AG09309 (cell line): ENCODE data around the gene NFATC2.

Source experiments
- DNase-seq: peaks from one replicate; pipeline ENCODE4 v3.0.0-alpha.2; 2010; ENCODE audit warnings: low read depth
- H3K4me3 ChIP-seq: 2 replicates; pipeline ENCODE4 v1.5.1; 2011; ENCODE audit warnings: mild to moderate bottlenecking, low read depth, low read length, moderate library complexity; ENCODE audit not compliant: control insufficient read depth
- CTCF ChIP-seq: IDR thresholded peaks from 2 replicates; pipeline ENCODE4 v1.5.1; 2011; ENCODE audit warnings: mild to moderate bottlenecking, low read depth, low read length, inconsistent platforms; ENCODE audit not compliant: insufficient read depth, control insufficient read depth; ENCODE audit errors: missing control alignments

Gene NFATC2

DNA sequence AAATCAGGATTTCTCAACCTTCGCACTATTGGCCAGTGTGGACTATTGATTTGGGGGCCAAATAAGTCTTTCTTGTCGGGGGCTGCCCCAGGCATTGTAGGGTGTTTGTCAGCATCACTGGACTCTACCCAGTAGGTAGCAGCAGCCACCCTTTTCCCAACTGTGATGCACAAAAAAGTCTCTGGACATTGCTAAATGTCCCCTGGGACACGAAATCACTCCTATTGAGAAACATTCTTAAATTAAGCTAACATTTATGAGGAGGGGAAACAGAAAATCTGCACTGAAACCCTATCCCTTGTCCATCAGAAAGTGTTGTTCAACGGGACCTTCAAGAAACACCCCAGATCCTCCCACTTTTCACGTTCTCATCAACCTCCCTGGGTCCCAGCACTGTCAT lies 54.2 kb downstream of the NFATC2 start:
- DNase-seq, result no peak
- H3K4me3 ChIP-seq, result no peak overlapping the region
- TF ChIP-seq CTCF, result no peak

GRCh38 chr20:51487565-51488268 lies 54.8 kb downstream of the NFATC2 start:
- no peak overlapping the region; the same call in 1 of the 2 replicates for H3K4me3 ChIP-seq
- peak; percentile 42 for DNase-seq

DNA sequence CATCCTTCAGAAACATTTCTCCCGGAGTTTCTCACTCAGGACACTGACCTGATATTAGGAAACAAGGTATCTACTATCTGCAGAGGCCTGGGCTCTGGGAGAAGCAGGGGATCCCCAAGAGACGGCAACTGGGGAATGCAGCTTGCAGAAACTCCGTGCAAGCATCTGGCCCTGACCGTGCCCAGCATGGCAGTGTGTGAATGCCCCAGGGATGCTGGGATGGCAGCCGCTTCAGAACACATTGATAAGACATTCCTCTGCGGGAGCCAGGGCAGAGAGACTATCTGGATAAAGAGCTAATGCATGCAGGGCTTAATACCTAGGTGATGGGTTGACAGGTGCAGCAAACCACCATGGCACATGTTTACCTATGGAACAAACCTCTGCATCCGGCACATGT lies 55.4 kb downstream of the NFATC2 start:
- no peak for DNase-seq
- no peak overlapping the region for H3K4me3 ChIP-seq

More at GRCh38 chr20:51487565-51488268, 54.8 kb downstream of the NFATC2 start:
- no peak for TF ChIP-seq CTCF

DNA sequence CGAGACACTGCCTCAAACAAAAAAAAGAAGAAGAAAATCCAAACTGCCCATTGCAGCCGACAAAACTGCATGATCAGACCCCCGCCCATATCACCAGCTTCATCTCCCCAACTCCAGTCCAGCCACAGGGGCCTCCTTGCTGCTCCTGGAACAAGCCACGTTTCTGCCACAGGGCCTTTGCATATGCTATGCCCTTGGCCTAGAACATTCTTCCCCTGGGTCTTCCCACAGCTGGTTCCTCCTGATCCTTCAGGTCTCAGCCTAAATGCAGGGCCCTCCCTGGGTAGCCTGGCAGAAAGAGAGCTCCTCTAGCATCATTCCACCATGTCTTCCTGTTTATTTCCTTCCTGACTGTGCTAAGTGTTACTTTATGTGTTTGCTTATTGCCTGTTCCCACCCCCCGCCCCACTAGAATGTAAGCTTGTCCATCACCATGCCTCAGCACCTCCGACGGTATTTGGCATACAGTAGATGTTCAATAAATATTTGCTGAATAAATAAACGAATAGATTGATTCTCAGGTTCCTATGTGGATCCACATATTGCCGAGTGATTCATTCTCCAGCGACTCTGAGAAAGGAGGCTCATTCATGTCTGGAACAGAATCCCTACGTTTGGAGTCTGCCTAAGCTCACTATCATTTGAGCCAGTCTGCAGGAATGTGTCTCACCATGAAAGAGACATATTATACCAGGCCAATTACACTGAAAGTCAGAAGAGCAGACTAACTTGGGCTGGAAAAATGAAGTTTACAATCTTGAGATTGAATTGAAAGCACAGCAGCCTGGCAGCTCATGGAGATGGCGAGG lies 56.1 kb downstream of the NFATC2 start:
- DNase-seq, result no peak
- TF ChIP-seq CTCF, result no peak
- H3K4me3 ChIP-seq, result no peak overlapping the region

More for the DNA sequence above, 55.4 kb downstream of the NFATC2 start:
- no peak for TF ChIP-seq CTCF

GRCh38 chr20:51484831-51485230 lies 57.7 kb downstream of the NFATC2 start:
- no peak overlapping the region for H3K4me3 ChIP-seq
- DNase-seq, result no peak
- no peak for TF ChIP-seq CTCF

- TF ChIP-seq CTCF, result no peak
- H3K4me3 ChIP-seq, result no peak overlapping the region
- no peak for DNase-seq
Measured at GRCh38 chr20:51484141-51484815, 58.2 kb downstream of the NFATC2 start.
